Mucosa of descending colon (tissue), 3 donors: Measurements from ENCODE around the gene NAA80. TPM values are rescaled to one million over a fixed set of nuclear protein-coding genes. Genes with fewer than 3 reads are reported as not detected.

Source experiments
- ATAC-seq: fragments of 200-7000 bp; cut with Tn5 transposase; one replicate; pipeline ENCODE4 v1.9.1; 2020; ENCODE audit warnings: mild to moderate bottlenecking, moderate library complexity
- DNase-seq, 3 donors: peaks; one replicate each; pipeline ENCODE4 v3.0.0-alpha.2; 2020
- H3K36me3 ChIP-seq: fragments of 200-600 bp; one replicate; pipeline ENCODE4 v1.8.0; 2021; ENCODE audit warnings: low read depth, mild to moderate bottlenecking
- H3K4me1 ChIP-seq: fragments of 200-600 bp; one replicate; pipeline ENCODE4 v1.8.0; 2021; ENCODE audit warnings: low read depth, mild to moderate bottlenecking
- H3K4me3 ChIP-seq: fragments of 200-600 bp; one replicate; pipeline ENCODE4 v1.8.0; 2021; ENCODE audit warnings: mild to moderate bottlenecking
- H3K9me3 ChIP-seq: fragments of 200-600 bp; one replicate; pipeline ENCODE4 v1.8.0; 2021; ENCODE audit warnings: mild to moderate bottlenecking
- CTCF ChIP-seq: fragments of 200-600 bp; IDR thresholded peaks from one replicate; pipeline ENCODE4 v1.8.0; 2022; ENCODE audit warnings: antibody characterized with exemption, mild to moderate bottlenecking
- intact Hi-C, 2 donors: fragments of 100-400 bp; cut with DNase I in 1 of 2; cut with micrococcal nuclease in 1 of 2; formaldehyde crosslinking; loops; one replicate each; pipeline versions ENCODE4 v1.11.0 to v1.11.1; 2022; cut with DNase I, micrococcal nuclease
- total RNA-seq, 3 donors: library from RNA; stranded (reverse); fragmentation: NEBNext Ultra II Directional in 2 of 3; extraction: Animal tissue kit (Norgen Biotek cat#: 25700) in 2 of 3; gene quantifications; one replicate each; pipeline versions ENCODE4 v1.2.1 to v1.2.4, GENCODE V29; 2021 to 2023
- donor health status: DM: no; HTN: no; CAD: no; lungs with moderate emphysema.
- donor health status: DM: no; HTN: no; CAD: no.
- donor health status: DM: no; HTN: yes; CAD: no.

NAA80 gene
- total RNA-seq, 3 donors from 2014 or later: 7.0 to 10.1 (median 8.4) TPM

- Histone ChIP-seq H3K9me3 (no peaks in the 10 kb centered on the region), H3K4me3 (no peak overlapping the region), H3K4me1 (peaks cover 34% of the 10 kb centered on the region), H3K36me3 (no peaks in the 10 kb centered on the region)
- TF ChIP-seq CTCF: no peak
- ATAC-seq: no peak
- no peak for DNase-seq
- intact Hi-C loops: no loop called here
Observed at GRCh38 chr3:50342813-50343633, 43.8 kb upstream of the NAA80 start.

GRCh38 chr3:50341996-50342650 lies 42.9 kb upstream of the NAA80 start:
- DNase-seq (no peak), ATAC-seq (no peak)
- H3K36me3 ChIP-seq: no peaks in the 10 kb centered on the region
- no peaks in the 10 kb centered on the region for H3K9me3 ChIP-seq
- no peak for TF ChIP-seq CTCF
- H3K4me1 ChIP-seq: peaks cover 38% of the 10 kb centered on the region
- intact Hi-C loops: no loop called here
- no peak overlapping the region for H3K4me3 ChIP-seq

GRCh38 chr3:50341537-50341936 lies 42.3 kb upstream of the NAA80 start:
- intact Hi-C loops: no loop called here
- Histone ChIP-seq H3K4me1 (peaks cover 38% of the 10 kb centered on the region), H3K9me3 (no peaks in the 10 kb centered on the region), H3K36me3 (no peaks in the 10 kb centered on the region), H3K4me3 (no peak overlapping the region)
- no peak for TF ChIP-seq CTCF
- DNase-seq: peak in 1 of 3 donors; percentile 45
- no peak for ATAC-seq

- ATAC-seq (peak; percentile 39), DNase-seq (peak; percentile 79 to 93 (median 88))
- H3K9me3 ChIP-seq: no peaks in the 10 kb centered on the region
- TF ChIP-seq CTCF: no peak
- no peaks in the 10 kb centered on the region for H3K36me3 ChIP-seq
- intact Hi-C loops: no loop called here
- H3K4me1 ChIP-seq: peaks cover 43% of the 10 kb centered on the region
- peak within 1 kb of the TSS; percentile 17 for H3K4me3 ChIP-seq
Observed at GRCh38 chr3:50340448-50341329, 41.5 kb upstream of the NAA80 start, which contains the start of gene RASSF1. Gene RASSF1 (minus strand): TSS chr3:50340836. CDS start chr3:50340805, 31 bp downstream.

GRCh38 chr3:50340147-50340447 lies 40.9 kb upstream of the NAA80 start:
- Histone ChIP-seq H3K9me3 (no peaks in the 10 kb centered on the region), H3K4me1 (peaks cover 43% of the 10 kb centered on the region), H3K36me3 (no peaks in the 10 kb centered on the region), H3K4me3 (peak overlapping the region; percentile 17)
- no peak for TF ChIP-seq CTCF
- intact Hi-C loops: no loop called here
- DNase-seq (no peak), ATAC-seq (no peak)
